HepG2 (cell line): Measurements from ENCODE around the gene PPOX. TPM values are rescaled to one million over a fixed set of nuclear protein-coding genes. Genes with fewer than 3 reads are reported as not detected.

Source experiments
- CHCHD3 ChIP-seq: sonication (generic); formaldehyde crosslinking; IDR thresholded peaks from 2 replicates; pipeline ENCODE4 v1.8.0; 2022; ENCODE audit warnings: mild to moderate bottlenecking, missing genetic modification reagents, moderate library complexity
- CTCF ChIP-seq: sonication (generic); formaldehyde crosslinking; IDR thresholded peaks from 2 replicates; pipeline ENCODE4 v1.5.0; 2020; ENCODE audit warnings: mild to moderate bottlenecking, missing genetic modification reagents, moderate library complexity
- ELF3 ChIP-seq: IDR thresholded peaks from 2 replicates; pipeline ENCODE4 v1.6.1; 2016; ENCODE audit warnings: missing genetic modification reagents, missing compliant biosample characterization
- FOXA1 ChIP-seq, 2 experiments: fragments of 450-650 bp in 1 of 2; sonication (generic) in 1 of 2; formaldehyde crosslinking in 1 of 2; IDR thresholded peaks; 2 replicates each; pipeline versions ENCODE4 v1.4.0 to v1.6.1; 2016 to 2020; ENCODE audit warnings: missing genetic modification reagents in 1 of 2
- FOXC1 ChIP-seq: sonication (generic); formaldehyde crosslinking; IDR thresholded peaks from 2 replicates; pipeline ENCODE4 v1.8.0; 2022; ENCODE audit warnings: mild to moderate bottlenecking, missing genetic modification reagents, borderline replicate concordance
- HOXA3 ChIP-seq: sonication (generic); formaldehyde crosslinking; IDR thresholded peaks from 2 replicates; pipeline ENCODE4 v1.5.0; 2020; ENCODE audit warnings: missing genetic modification reagents
- KDM6A ChIP-seq: IDR thresholded peaks from 2 replicates; pipeline ENCODE4 v1.6.1; 2016; ENCODE audit warnings: low read depth
- KMT2A ChIP-seq: sonication (generic); formaldehyde crosslinking; IDR thresholded peaks from 2 replicates; pipeline ENCODE4 v1.4.0; 2020; ENCODE audit warnings: missing genetic modification reagents
- KMT2B ChIP-seq: IDR thresholded peaks from 2 replicates; pipeline ENCODE4 v1.6.1; 2016; ENCODE audit warnings: missing genetic modification reagents, missing compliant biosample characterization
- MED8 ChIP-seq: sonication (generic); formaldehyde crosslinking; IDR thresholded peaks from 2 replicates; pipeline ENCODE4 v1.8.1; 2023; ENCODE audit warnings: mild to moderate bottlenecking, missing genetic modification reagents; ENCODE audit not compliant: insufficient replicate concordance
- PCBP1 ChIP-seq: fragments of 200-400 bp; formaldehyde crosslinking; IDR thresholded peaks from 2 replicates; pipeline ENCODE4 v1.6.1; 2017; ENCODE audit warnings: mild to moderate bottlenecking, low read depth, low read length, borderline replicate concordance
- RNF219 ChIP-seq: sonication (generic); formaldehyde crosslinking; IDR thresholded peaks from 2 replicates; pipeline ENCODE4 v1.5.0; 2020; ENCODE audit warnings: mild to moderate bottlenecking, missing genetic modification reagents
- SYNCRIP ChIP-seq: fragments of 200-400 bp; formaldehyde crosslinking; IDR thresholded peaks from 2 replicates; pipeline ENCODE4 v1.6.1; 2018; ENCODE audit warnings: mild to moderate bottlenecking, low read depth, low read length; ENCODE audit not compliant: insufficient read depth
- TAF1 ChIP-seq: sonication (generic); formaldehyde crosslinking; IDR thresholded peaks from 2 replicates; pipeline ENCODE4 v1.4.0; 2020; ENCODE audit warnings: missing genetic modification reagents
- TFDP1 ChIP-seq: IDR thresholded peaks from 2 replicates; pipeline ENCODE4 v1.6.1; 2016; ENCODE audit warnings: missing compliant biosample characterization, missing genetic modification reagents, borderline replicate concordance
- THAP11 ChIP-seq: IDR thresholded peaks from 2 replicates; pipeline ENCODE4 v1.6.1; 2016; ENCODE audit warnings: missing biosample characterization, missing genetic modification reagents
- TMF1 ChIP-seq: sonication (generic); formaldehyde crosslinking; IDR thresholded peaks from 2 replicates; pipeline ENCODE4 v1.8.1; 2022; ENCODE audit warnings: low read depth, missing genetic modification reagents
- ZKSCAN5 ChIP-seq: sonication (generic); formaldehyde crosslinking; IDR thresholded peaks from 2 replicates; pipeline ENCODE4 v1.5.1; 2020; ENCODE audit warnings: mild to moderate bottlenecking, missing genetic modification reagents
- ZNF362 ChIP-seq: sonication (generic); formaldehyde crosslinking; IDR thresholded peaks from 2 replicates; pipeline ENCODE4 v1.4.0; 2020; ENCODE audit warnings: missing genetic modification reagents, mild to moderate bottlenecking, borderline replicate concordance
- ZNF563 ChIP-seq: sonication (generic); formaldehyde crosslinking; IDR thresholded peaks from 2 replicates; pipeline ENCODE4 v1.8.0; 2022; ENCODE audit warnings: mild to moderate bottlenecking, moderate library complexity, missing genetic modification reagents
- ZNF691 ChIP-seq: sonication (generic); formaldehyde crosslinking; IDR thresholded peaks from 2 replicates; pipeline ENCODE4 v1.4.0; 2020; ENCODE audit warnings: missing genetic modification reagents, low read depth, mild to moderate bottlenecking, borderline replicate concordance
- ZNF749 ChIP-seq: sonication (generic); formaldehyde crosslinking; IDR thresholded peaks from 2 replicates; pipeline ENCODE4 v1.8.0; 2022; ENCODE audit warnings: mild to moderate bottlenecking, missing genetic modification reagents, moderate library complexity, borderline replicate concordance
- polyA plus RNA-seq, 8 experiments: library from polyadenylated mRNA; depleted of rRNA in 3 of 8; stranded (reverse) in 7 of 8; unstranded in 1 of 8; fragments of >200 nt; fragmentation: Illumina TruSeq in 4 of 8; extraction: Trizol in 4 of 8; gene quantifications; 2 replicates each; pipeline versions ENCODE4 v1.2.1 to v1.2.3, GENCODE V29; 2011 to 2016; ENCODE audit warnings: low read depth in 4 of 8, missing spikeins in 1 of 8, mixed read lengths in 1 of 8; ENCODE audit not compliant: insufficient read depth in 1 of 8
- total RNA-seq, 5 experiments: library from RNA; depleted of rRNA; stranded (reverse); fragments of >200 nt; fragmentation: Illumina TruSeq; extraction: Trizol; gene quantifications; 2 replicates each; pipeline ENCODE4 v1.2.3, GENCODE V29; 2016; ENCODE audit warnings: low read depth in 1 of 5

The PPOX gene
- total and polyA plus RNA-seq, 2 of the 13 experiments (the other 11 are each of a cell fraction or from before 2014, with no cell fraction given) = 15.5 to 27.7 TPM

- TF ChIP-seq CTCF (no peak), ZNF362 (no peak), ELF3 (CRISPR knock-in tag) (peak; percentile 31; the same call in 1 of the 2 replicates), TAF1 (CRISPR knock-in tag) (peak; percentile 99), KMT2A (CRISPR knock-in tag) (peak; percentile 77), FOXC1 (CRISPR knock-in tag) (peak; percentile 89; the same call in 1 of the 2 replicates), KDM6A (0 out of 2 replicates have a peak, but pooled peaks have one; percentile 35), FOXA1 (IDR thresholded peaks at IDR 0.05) (no peak), FOXA1 (CRISPR knock-in tag; IDR thresholded peaks at IDR 0.05) (no peak; the same call in 1 of the 2 replicates), KMT2B (peak; percentile 90), TFDP1 (peak; percentile 38; the same call in 1 of the 2 replicates), CHCHD3 (CRISPR knock-in tag) (no peak), HOXA3 (CRISPR knock-in tag) (peak; percentile 98), MED8 (CRISPR knock-in tag) (no peak), ZNF563 (CRISPR knock-in tag) (peak; percentile 79), ZNF691 (CRISPR knock-in tag) (no peak; the same call in 1 of the 2 replicates), ZKSCAN5 (no peak), ZNF749 (0 out of 2 replicates have a peak, but pooled peaks have one; percentile 26), SYNCRIP (no peak), PCBP1 (no peak), THAP11 (peak; percentile 88), RNF219 (CRISPR knock-in tag) (no peak; the same call in 1 of the 2 replicates), TMF1 (no peak)
These were observed 48.3 kb upstream of the PPOX start, which contains the start of the genes NIT1 and PFDN2 (continued) for GRCh38 chr1:161117759-161118581.
